KMS-11 (cell line): ENCODE results near the gene TSR3.

Source experiments
- H2AFZ ChIP-seq: fragments of 200-600 bp; sonication (generic); 2 replicates; pipeline ENCODE4 v1.6.1; 2016; ENCODE audit warnings: antibody characterized with exemption, mixed run types, low read depth
- H3K27ac ChIP-seq: fragments of 200-600 bp; sonication (generic); 2 replicates; pipeline ENCODE4 v1.6.1; 2016; ENCODE audit warnings: mild to moderate bottlenecking, mixed run types
- H3K27me3 ChIP-seq: fragments of 200-600 bp; sonication (generic); 2 replicates; pipeline ENCODE4 v1.6.1; 2017; ENCODE audit warnings: mild to moderate bottlenecking, low read depth, mixed run types, moderate library complexity; ENCODE audit not compliant: insufficient read depth
- H3K36me3 ChIP-seq: fragments of 200-600 bp; sonication (generic); 2 replicates; pipeline ENCODE4 v1.6.1; 2017; ENCODE audit warnings: mild to moderate bottlenecking, mixed run types; ENCODE audit not compliant: insufficient read depth
- H3K4me1 ChIP-seq: fragments of 200-600 bp; sonication (generic); 2 replicates; pipeline ENCODE4 v1.6.1; 2016; ENCODE audit warnings: mild to moderate bottlenecking, low read depth, mixed run types; ENCODE audit not compliant: poor library complexity, severe bottlenecking
- H3K4me2 ChIP-seq: fragments of 200-600 bp; sonication (generic); 2 replicates; pipeline ENCODE4 v1.7.0; 2016; ENCODE audit warnings: mild to moderate bottlenecking, mixed run types
- H3K4me3 ChIP-seq: fragments of 200-600 bp; sonication (generic); IDR thresholded peaks from 2 replicates; pipeline ENCODE4 v1.6.1; 2017; ENCODE audit warnings: low read depth, low read length, mixed read lengths; ENCODE audit not compliant: insufficient read depth
- H3K79me2 ChIP-seq: fragments of 200-600 bp; sonication (generic); 2 replicates; pipeline ENCODE4 v1.6.1; 2016; ENCODE audit warnings: low read depth, mixed run types; ENCODE audit not compliant: insufficient read depth
- H3K9ac ChIP-seq: fragments of 200-600 bp; sonication (generic); 2 replicates; pipeline ENCODE4 v1.6.1; 2016; ENCODE audit warnings: mild to moderate bottlenecking, mixed run types
- H4K20me1 ChIP-seq: fragments of 200-600 bp; sonication (generic); 2 replicates; pipeline ENCODE4 v1.6.1; 2016; ENCODE audit warnings: mild to moderate bottlenecking, mixed run types; ENCODE audit not compliant: insufficient read depth
- TF ChIP-seq, protein P1 (sequence below): fragments of 200-600 bp; sonication (generic); conservative IDR thresholded peaks from 2 replicates; pipeline ENCODE4 v1.6.1; 2017; ENCODE audit warnings: low read depth, mild to moderate bottlenecking, antibody characterized with exemption, low read length, moderate library complexity, mixed read lengths

The TSR3 gene

DNA sequence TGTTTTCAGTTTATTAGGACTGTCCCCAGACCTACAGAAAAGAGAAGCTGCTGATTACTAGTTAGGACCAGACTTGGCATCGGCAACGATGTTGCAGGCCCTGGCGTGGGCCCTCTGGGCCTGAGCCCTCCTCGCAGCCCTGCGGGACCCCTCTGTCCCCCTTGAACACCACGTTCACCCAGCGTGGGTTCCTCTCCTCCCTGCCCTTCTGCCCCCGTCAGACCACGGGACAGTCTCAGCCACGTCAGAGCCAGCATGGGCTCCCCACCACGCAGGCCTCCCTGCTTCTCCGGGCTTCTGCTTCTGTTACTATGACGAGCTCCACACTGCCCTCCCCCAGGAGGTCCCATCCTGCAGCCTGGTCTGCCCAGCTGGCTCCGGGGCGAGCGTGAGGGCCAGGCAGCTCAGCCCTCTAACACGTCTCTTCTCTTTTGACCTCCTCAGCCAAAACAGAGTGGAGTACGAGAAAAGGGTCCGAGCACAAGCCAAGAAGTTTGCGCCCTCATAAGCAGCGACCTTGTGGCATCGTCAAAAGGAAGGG is 27.3 kb downstream of the TSR3 start:
- Histone ChIP-seq H3K4me2 (no peak overlapping the region), H3K4me1 (no peaks in the 10 kb centered on the region), H4K20me1 (no peaks in the 10 kb centered on the region), H3K27ac (no peak overlapping the region), H3K36me3 (no peaks in the 10 kb centered on the region; the same call in 1 of the 2 replicates), H3K4me3 (no peak overlapping the region), H2AFZ (no peak overlapping the region), H3K79me2 (no peaks in the 10 kb centered on the region), H3K27me3 (no peaks in the 10 kb centered on the region), H3K9ac (no peak overlapping the region)
- TF ChIP-seq, protein P1, sequence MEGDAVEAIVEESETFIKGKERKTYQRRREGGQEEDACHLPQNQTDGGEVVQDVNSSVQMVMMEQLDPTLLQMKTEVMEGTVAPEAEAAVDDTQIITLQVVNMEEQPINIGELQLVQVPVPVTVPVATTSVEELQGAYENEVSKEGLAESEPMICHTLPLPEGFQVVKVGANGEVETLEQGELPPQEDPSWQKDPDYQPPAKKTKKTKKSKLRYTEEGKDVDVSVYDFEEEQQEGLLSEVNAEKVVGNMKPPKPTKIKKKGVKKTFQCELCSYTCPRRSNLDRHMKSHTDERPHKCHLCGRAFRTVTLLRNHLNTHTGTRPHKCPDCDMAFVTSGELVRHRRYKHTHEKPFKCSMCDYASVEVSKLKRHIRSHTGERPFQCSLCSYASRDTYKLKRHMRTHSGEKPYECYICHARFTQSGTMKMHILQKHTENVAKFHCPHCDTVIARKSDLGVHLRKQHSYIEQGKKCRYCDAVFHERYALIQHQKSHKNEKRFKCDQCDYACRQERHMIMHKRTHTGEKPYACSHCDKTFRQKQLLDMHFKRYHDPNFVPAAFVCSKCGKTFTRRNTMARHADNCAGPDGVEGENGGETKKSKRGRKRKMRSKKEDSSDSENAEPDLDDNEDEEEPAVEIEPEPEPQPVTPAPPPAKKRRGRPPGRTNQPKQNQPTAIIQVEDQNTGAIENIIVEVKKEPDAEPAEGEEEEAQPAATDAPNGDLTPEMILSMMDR: no peak

GRCh38 chr16:1323296-1324239 is 28.1 kb downstream of the TSR3 start:
- Histone ChIP-seq H3K36me3 (no peaks in the 10 kb centered on the region; the same call in 1 of the 2 replicates), H2AFZ (no peak overlapping the region), H3K4me3 (no peak overlapping the region), H3K4me1 (no peaks in the 10 kb centered on the region), H3K9ac (no peak overlapping the region), H3K4me2 (no peak overlapping the region), H4K20me1 (no peaks in the 10 kb centered on the region), H3K27me3 (no peaks in the 10 kb centered on the region), H3K27ac (no peak overlapping the region), H3K79me2 (no peaks in the 10 kb centered on the region)
- TF ChIP-seq, protein P1: no peak

DNA sequence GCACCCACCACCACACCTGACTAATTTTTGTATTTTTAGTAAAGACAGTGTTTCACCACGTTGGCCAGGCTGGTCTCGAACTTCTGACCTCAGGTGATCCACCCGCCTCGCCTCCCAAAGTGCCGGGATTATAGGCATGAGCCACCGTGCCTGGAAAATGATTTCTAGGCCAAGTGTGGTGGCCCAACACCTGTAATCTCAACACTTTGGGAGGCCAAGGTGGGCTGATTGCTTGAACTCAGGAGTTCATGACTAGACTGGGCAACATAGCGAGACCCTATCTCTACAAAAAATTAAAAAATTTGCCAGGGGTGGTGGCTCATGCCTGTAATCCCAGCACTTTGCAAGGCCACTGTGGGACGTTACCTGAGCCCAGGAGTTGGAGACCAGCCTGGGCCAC is 29.3 kb downstream of the TSR3 start:
- no peak overlapping the region for H3K4me3 ChIP-seq
- H2AFZ ChIP-seq: no peak overlapping the region
- no peak overlapping the region for H3K4me2 ChIP-seq
- H3K79me2 ChIP-seq: no peaks in the 10 kb centered on the region
- no peaks in the 10 kb centered on the region for H3K27me3 ChIP-seq
- no peaks in the 10 kb centered on the region for H4K20me1 ChIP-seq
- no peaks in the 10 kb centered on the region for H3K4me1 ChIP-seq
- TF ChIP-seq, protein P1: no peak
- no peak overlapping the region for H3K27ac ChIP-seq
- H3K36me3 ChIP-seq: peaks cover 9% of the 10 kb centered on the region; the same call in 1 of the 2 replicates
- no peak overlapping the region for H3K9ac ChIP-seq

GRCh38 chr16:1320658-1321240 is 30.9 kb downstream of the TSR3 start:
- Histone ChIP-seq H3K4me2 (no peak overlapping the region), H2AFZ (no peak overlapping the region), H3K36me3 (peaks cover 20% of the 10 kb centered on the region; the same call in 1 of the 2 replicates), H3K27me3 (no peaks in the 10 kb centered on the region), H3K79me2 (peaks cover 9% of the 10 kb centered on the region; the same call in 1 of the 2 replicates), H3K9ac (no peak overlapping the region), H3K27ac (no peak overlapping the region), H4K20me1 (no peaks in the 10 kb centered on the region), H3K4me1 (no peaks in the 10 kb centered on the region), H3K4me3 (no peak overlapping the region)
- TF ChIP-seq, protein P1: no peak
